Skin epidermis (tissue), 12 donors: ENCODE data around the gene PGM1.

Experiments used
- H3K27ac ChIP-seq, 21 experiments: fragments of 200-600 bp; sonication (generic) in 11 of 21; one replicate each; pipeline ENCODE4 v1.5.0; 2020; ENCODE audit warnings: mild to moderate bottlenecking in 3 of 21, inconsistent platforms in 2 of 21, moderate library complexity in 2 of 21
- H3K4me3 ChIP-seq, 7 experiments: fragments of 200-600 bp; sonication (generic) in 2 of 7; one replicate each; pipeline ENCODE4 v1.5.0; 2020; ENCODE audit warnings: inconsistent platforms in 2 of 7, mild to moderate bottlenecking in 2 of 7, moderate library complexity in 1 of 7

Gene PGM1

DNA sequence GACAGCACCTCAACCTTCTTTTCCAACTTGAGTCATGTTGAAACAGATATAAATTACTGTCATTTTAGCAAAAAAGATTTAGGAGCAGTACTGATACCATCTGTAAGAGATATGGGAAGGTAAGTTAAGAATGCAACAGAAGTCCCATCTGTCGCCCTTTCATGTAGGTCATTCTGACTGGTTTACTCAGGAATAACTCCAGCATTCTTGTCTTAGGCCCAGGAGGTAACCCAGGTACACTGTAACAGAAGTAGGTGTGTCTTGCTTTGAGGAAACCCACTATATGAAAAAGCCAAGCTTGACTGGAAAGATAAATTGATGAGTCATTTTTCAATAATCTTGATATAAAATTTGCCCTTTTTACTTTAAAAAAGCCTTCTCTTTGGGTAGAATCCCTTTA lies 35.4 kb downstream of the PGM1 start:
- H3K4me3 ChIP-seq: no peak overlapping the region

GRCh38 chr1:63630238-63630637 lies 37.0 kb downstream of the PGM1 start:
- H3K4me3 ChIP-seq: no peak overlapping the region
- H3K27ac ChIP-seq: peak overlapping the region in 1 of 21 experiments; percentile 6

More for the DNA sequence above, 35.4 kb downstream of the PGM1 start:
- H3K27ac ChIP-seq: no peak overlapping the region

GRCh38 chr1:63630666-63631065 lies 37.5 kb downstream of the PGM1 start:
- Histone ChIP-seq H3K27ac (no peak overlapping the region), H3K4me3 (no peak overlapping the region)

DNA sequence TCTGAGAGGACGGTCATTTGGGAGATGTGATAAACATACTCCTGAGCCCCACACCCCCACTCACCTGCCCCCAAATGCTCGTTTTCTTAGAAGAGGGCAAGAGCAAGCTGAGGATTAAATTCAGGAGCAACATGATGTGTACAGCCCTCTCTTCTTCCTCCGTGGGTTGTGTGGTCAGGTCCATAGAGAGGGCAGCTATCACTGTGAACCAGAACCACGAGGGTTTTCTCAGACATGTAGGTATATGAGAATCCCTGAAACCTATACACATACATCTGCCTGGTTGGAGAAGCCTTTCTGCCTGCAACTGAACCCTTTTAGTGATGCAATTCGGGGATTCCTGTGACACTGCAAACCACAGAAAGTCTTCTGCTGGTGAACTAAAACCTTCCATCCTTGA lies 38.9 kb downstream of the PGM1 start:
- H3K4me3 ChIP-seq: no peak overlapping the region
- no peak overlapping the region for H3K27ac ChIP-seq

DNA sequence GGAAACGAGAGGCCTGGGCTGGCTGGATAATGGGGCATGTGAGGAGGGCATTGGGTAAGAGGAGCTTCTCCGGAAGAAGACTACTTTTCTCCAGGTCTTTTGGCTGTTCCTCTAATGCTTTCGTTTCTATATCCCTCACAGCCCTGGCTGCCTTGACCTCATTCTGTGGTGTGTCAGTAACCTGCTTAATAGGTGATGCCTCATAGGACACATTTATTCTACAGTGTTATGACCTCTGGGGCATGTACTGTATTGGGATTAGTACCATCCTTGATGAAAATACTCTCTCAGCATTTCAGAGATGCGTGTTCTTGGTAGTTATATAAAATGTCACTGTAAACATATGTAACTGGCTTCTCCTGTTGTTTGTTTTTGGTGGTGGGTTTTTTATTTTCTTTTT lies 40.1 kb downstream of the PGM1 start:
- no peak overlapping the region for H3K27ac ChIP-seq
- no peak overlapping the region for H3K4me3 ChIP-seq

DNA sequence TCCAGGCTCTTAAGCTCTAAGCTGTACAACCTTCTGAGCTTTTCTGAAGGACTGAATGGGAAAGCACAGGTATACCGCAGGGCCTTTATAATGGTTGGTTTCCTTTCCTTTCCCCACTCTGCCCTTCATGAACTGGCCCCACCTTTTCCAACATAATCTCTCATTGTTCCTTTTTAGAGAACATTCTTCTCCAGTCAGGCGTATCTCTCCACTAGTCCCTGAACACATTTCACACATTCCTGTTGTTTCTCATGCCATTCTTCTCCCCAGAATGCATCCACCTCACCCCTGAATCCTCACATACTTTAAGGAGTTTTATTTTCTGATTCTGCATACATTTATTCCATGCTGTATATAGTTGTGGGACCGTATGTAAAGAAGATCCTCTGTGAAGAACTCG lies 41.3 kb downstream of the PGM1 start:
- no peak overlapping the region for H3K27ac ChIP-seq
- no peak overlapping the region for H3K4me3 ChIP-seq

- Histone ChIP-seq H3K4me3 (no peak overlapping the region), H3K27ac (no peak overlapping the region)
Observed at GRCh38 chr1:63635681-63636080, 42.5 kb downstream of the PGM1 start.

DNA sequence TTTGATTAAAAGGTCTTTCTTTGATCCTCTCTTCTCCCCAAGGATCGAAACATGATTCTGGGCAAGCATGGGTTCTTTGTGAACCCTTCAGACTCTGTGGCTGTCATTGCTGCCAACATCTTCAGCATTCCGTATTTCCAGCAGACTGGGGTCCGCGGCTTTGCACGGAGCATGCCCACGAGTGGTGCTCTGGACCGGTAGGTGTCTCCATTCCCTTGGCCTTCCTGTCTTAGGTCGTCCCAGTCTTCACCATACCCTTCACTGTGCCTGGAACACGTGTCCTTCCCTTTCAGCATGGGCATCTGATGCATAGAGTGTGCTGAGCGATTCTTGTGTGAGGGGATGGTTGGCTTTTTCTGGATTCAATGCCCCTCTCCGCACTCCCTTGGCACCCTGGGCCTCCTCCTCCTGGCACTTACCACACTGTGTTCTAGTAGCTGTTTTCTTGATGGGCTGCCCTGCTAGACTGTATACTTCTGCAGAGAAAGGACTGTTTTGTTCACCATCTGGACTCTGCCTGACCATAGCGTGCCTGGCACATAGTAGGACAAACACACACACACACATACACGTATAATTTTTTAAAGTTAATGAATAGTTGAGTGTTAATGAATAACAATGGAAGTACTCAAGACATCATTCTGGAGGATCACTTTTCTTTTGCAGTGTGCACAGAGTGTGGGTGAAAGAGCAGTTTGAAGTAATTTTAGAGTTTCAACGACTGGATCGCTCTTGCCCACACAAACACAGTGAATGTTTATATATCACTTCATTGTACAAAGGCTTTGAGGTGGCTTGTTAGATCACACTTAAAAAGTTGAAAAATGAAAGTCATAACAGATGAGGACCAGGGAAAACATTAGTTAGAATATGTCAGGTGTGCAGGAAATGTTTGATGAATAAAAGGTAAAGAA lies 43.2 kb downstream of the PGM1 start:
- H3K27ac ChIP-seq: no peak overlapping the region
- H3K4me3 ChIP-seq: no peak overlapping the region

GRCh38 chr1:63638471-63638870 lies 45.3 kb downstream of the PGM1 start:
- Histone ChIP-seq H3K4me3 (no peak overlapping the region), H3K27ac (no peak overlapping the region)

- Histone ChIP-seq H3K27ac (no peak overlapping the region), H3K4me3 (no peak overlapping the region)
Observed at GRCh38 chr1:63638875-63639274, 45.7 kb downstream of the PGM1 start.

- no peak overlapping the region for H3K4me3 ChIP-seq
- no peak overlapping the region for H3K27ac ChIP-seq
Observed at GRCh38 chr1:63640633-63641567, 47.7 kb downstream of the PGM1 start.

- no peak overlapping the region for H3K27ac ChIP-seq
- H3K4me3 ChIP-seq: no peak overlapping the region
Observed at GRCh38 chr1:63641615-63642014, 48.4 kb downstream of the PGM1 start.

DNA sequence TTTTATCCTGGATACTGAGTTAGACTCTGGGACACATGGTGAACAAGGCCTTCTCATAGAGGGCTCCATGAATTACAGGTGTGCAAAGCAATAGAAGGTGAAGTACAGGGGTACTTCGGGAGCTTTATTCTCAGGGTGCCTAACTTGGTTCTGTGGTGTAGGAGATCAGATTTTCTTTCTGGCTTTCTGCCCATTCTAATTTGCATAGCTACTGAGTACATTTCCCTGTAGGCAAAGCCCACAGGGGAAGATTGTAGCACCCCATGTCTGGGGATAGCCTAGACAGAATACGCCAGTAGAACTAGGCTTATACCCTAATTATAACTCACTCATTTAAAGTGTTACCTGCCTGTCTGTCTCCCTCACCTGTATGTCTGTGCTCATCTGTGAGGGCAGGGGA lies 49.7 kb downstream of the PGM1 start:
- Histone ChIP-seq H3K4me3 (no peak overlapping the region), H3K27ac (no peak overlapping the region)

DNA sequence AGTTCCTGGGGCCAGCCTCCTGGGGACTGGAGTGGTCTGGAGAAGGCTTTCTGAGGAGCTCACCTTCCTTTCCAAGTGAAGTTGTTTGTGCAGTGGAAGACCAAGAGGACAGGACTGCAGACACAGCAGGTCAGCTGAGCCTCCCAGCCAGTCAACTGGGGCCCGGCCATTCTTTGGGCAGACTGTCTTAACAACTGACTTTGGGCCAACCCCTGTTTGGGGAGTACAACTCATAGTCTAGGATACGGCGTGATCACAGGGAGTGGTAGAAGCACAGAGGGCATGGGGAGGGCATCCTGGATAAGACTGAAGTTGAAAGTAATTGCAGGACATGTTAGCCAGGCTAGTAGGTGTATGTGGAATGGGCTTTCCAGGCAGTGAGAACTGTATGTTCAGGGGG lies 50.3 kb downstream of the PGM1 start:
- Histone ChIP-seq H3K27ac (no peak overlapping the region), H3K4me3 (no peak overlapping the region)

DNA sequence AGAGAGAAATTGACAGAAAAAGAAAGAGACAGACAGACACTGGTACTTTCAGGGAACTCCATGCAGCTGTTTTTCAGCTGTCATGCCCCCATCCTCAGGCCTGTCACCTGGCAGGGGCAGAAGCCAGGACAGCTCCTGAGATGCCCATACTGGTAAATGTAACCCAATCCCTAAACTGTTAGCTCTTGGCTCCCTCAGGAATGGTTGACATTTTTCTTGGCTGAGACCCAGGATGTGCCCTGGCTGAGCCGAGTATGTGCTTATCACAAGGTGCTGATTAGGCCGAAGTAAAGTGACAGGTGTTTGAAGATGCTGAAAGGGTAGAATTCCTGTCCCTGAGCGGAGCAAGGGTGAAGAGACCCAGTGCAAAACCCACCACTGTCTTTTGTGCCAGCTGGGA lies 50.7 kb downstream of the PGM1 start:
- Histone ChIP-seq H3K27ac (no peak overlapping the region), H3K4me3 (no peak overlapping the region)

DNA sequence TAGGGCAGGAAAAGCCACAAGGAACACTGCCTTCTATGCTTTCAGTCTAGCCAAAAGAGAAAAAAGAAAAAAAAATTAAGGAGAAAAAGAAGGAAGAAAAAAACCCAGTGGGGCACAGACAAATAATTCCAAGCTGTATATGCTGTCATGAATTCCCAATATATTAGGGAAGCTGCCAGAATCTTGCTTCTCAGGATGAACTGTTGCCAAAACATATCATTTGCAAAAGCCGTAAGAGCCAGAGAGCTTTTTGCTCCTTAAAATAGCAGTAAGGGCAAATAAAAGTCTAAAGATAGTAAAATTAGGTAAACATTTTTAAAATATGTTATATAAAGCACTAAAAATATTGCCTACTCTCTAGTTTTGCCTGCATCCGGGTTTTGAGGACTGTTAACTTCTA lies 52.1 kb downstream of the PGM1 start:
- peak overlapping the region in 1 of 7 experiments; percentile 10 for H3K4me3 ChIP-seq
- H3K27ac ChIP-seq: peak overlapping the region in 9 of 21 experiments; percentile 2 to 60 (median 28)

GRCh38 chr1:63648689-63649088 lies 55.5 kb downstream of the PGM1 start:
- H3K27ac ChIP-seq: no peak overlapping the region
- H3K4me3 ChIP-seq: no peak overlapping the region

GRCh38 chr1:63651161-63651701 lies 58.0 kb downstream of the PGM1 start:
- no peak overlapping the region for H3K4me3 ChIP-seq
- H3K27ac ChIP-seq: peak overlapping the region in 8 of 21 experiments; percentile 22 to 77 (median 53)

- no peak overlapping the region for H3K4me3 ChIP-seq
- no peak overlapping the region for H3K27ac ChIP-seq
Observed at GRCh38 chr1:63653976-63654375, 60.8 kb downstream of the PGM1 start.

DNA sequence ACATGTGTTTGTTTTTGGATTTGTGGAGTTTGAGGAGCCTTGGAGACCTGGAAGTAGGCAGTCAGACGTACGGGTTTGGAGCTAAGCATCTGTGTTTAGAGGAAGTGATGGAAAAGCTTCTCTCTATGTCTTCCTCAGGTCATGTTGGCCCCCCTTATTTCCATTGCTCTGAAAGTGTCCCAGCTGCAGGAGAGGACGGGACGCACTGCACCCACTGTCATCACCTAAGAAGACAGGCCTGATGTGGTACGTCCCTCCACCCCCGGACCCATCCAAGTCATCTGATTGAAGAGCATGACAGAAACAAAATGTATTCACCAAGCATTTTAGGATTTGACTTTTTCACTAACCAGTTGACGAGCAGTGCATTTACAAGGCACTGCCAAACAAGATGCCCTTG lies 66.2 kb downstream of the PGM1 start:
- H3K4me3 ChIP-seq: no peak overlapping the region
- no peak overlapping the region for H3K27ac ChIP-seq
